Ureter (tissue), 1 donor: ENCODE measurements around the gene CNTNAP5. TPM values are rescaled to one million over a fixed set of nuclear protein-coding genes. Genes with fewer than 3 reads are reported as not detected.

Experiments
- DNase-seq: peaks from one replicate; pipeline ENCODE4 v3.0.0-alpha.2; 2020; ENCODE audit warnings: low spot score
- total RNA-seq: library from RNA; stranded (reverse); gene quantifications from one replicate; pipeline ENCODE4 v1.2.4, GENCODE V29; 2023
- donor health status: DM: yes; HTN: yes; CAD: no.

Gene CNTNAP5
- total RNA-seq, 1 donor from 2014 or later, result 1.5 TPM

GRCh38 chr2:124683536-124684428 lies 658.7 kb downstream of the CNTNAP5 start:
- DNase-seq, result no peak

DNA sequence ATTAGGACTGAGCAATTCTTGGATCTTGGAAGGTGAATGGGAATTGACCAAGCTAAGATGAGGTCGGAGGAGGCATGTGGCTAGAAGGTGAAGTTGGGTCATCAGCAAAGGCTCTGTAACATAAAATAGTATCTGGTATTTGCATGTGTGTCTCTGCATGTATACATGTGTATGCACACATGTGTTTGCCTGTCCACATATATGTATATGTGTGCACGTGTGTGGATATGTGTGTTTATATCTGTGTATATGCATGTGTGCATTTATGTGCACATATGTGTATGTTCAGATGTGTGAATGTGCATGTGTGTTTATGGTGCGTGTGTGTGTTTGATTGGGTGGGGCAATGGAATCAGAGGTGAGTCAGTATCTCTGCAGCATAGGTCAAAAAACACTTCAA lies 664.3 kb downstream of the CNTNAP5 start:
- no peak for DNase-seq

- no peak for DNase-seq
Measured at GRCh38 chr2:124692216-124692615, 667.1 kb downstream of the CNTNAP5 start.

GRCh38 chr2:124692707-124693106 lies 667.6 kb downstream of the CNTNAP5 start:
- DNase-seq, result no peak

- DNase-seq, result no peak
Measured at GRCh38 chr2:124693156-124693555, 668.1 kb downstream of the CNTNAP5 start.

DNA sequence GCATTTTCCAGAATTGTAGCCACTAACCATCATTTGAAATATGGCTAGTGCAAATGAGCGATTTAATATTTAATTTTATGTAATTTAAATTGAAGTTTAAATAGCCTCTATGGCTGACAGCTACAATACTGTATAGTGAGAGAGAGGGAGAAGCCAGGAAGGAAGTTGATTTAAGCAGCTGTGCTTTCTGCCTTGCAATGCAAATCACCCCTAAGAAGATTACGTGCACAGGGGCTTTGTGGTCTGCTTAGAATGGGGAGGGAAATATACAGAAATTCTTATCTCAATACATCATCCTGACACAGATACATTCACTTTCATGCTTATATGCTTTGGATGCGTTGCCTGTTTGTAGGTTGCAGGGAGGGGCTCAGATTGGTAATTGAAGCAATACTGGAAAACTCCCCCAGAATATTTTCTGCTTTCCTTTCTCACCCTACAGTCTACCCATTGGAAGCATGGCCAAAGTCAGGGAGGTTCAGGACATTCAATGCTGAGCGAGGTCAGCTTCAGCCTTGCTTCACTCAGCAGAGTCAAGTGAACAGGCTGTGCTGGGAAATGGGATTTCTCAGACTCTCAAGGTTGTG lies 674.0 kb downstream of the CNTNAP5 start:
- DNase-seq, result no peak

- DNase-seq, result no peak
Measured at GRCh38 chr2:124702777-124703176, 677.7 kb downstream of the CNTNAP5 start.

- DNase-seq, result no peak
Measured at GRCh38 chr2:124704071-124704925, 679.2 kb downstream of the CNTNAP5 start.

DNA sequence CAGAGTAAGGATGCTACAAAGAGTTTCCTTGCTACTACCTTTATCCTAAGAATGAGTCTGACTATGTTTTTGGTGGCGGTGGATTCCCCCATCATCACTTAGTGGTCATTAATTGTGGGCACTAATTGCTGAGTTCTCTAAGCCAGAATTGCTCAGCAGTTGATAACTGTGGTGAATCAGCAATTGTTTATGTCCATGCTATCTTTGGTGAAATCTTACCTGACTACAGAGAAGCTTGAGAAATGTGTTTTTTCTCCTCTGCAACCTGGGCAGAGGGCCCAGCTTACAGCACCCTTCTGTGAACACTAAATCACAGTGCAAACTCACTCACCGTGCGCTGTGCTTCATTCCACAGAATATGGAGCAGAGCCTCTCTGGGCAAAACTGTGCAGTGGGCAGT lies 683.6 kb downstream of the CNTNAP5 start:
- no peak for DNase-seq

- no peak for DNase-seq
Measured at GRCh38 chr2:124713969-124714368, 688.9 kb downstream of the CNTNAP5 start.

DNA sequence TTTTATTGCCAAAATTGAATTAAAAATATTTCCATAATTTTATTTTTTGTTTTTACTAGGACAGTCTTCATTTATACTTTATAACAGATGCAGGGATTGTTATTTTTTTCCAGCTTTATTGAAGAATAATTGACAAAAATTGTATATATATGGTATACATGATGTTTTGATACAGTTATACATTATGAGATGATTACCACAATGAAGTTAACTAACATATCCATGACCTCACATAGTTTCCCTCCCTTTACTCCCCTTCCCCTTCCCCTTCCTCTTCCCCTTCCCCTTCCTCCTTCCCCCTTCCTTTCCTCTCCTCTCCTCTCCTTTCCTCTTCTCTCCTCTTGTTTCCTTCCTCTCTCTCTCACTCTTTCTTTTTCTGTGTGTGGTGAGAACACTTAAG lies 700.1 kb downstream of the CNTNAP5 start:
- no peak for DNase-seq

GRCh38 chr2:124740636-124741035 lies 715.5 kb downstream of the CNTNAP5 start:
- DNase-seq, result no peak

DNA sequence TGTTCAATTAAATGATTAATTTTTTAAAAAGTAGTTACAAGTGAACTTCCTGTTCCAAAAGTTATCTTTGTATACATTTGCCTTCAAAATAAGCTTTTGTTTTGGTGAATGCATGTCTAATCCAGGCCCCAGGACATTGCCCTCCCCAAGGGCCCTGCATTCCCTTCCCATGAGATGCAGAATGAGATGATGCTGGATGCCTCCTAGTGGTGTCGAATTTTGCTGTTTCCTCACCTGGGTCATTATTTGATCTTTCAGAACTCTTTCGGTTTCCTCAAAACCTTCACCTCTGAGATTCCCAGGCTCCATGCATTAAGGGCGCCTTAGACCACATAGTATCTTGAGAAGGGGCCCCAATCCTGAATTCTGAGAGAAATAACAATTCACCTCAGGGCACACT lies 728.8 kb downstream of the CNTNAP5 start:
- no peak for DNase-seq

DNA sequence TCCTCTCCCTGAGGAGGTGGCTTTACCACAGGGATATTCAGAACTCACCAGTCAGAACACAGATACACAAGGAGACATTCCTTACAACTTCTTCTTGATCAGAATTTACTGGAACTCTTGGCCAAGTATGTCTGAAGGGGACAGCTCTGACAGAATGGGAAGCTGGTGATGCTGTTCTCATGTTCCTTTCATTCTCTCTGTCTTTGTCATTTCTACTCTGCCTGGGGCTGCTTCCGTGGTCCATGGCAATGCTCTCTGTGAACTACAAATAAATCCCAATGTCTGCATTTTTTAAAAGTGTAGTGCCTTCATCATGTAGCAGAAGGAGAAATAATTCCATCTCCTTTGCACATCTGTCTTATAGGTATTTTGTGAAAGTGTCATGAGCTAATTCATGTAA lies 730.3 kb downstream of the CNTNAP5 start:
- DNase-seq, result no peak

DNA sequence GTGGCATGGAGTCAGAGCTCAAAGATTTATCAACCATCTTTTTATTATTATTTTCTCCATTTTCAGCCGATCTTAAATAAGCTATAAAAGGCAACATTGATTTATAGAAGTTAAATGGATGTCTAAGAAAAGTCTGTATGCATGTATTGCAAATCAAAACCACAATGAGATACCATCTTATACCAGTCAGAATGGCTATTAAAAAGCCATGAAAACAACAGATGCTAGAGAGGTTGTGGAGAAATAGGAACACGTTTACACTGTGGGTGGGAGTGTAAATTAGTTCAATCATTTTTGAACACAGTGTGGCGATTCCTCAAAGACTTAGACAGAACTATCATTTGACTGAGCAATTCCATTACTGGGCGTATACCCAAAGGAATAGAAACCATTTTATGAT lies 731.0 kb downstream of the CNTNAP5 start:
- DNase-seq, result no peak

DNA sequence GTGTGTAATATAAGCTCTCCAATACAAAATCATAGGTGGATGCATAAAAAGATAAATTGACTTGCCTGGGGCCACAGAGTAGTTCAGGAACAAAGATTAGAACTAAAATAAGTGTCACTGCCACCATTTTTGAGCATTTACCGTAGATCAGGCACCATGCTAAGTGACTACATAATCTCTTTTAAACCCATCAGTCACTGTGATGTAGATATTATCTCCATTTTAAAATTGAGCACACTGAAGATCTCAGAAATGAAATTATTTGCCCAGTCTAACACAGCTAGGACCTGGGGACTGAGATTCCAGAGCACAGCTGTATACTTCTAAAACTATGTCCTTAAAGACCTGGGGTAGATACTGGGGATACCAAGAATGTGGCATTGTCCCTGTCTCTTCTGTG lies 737.3 kb downstream of the CNTNAP5 start:
- DNase-seq, result no peak

- no peak for DNase-seq
Measured at GRCh38 chr2:124763611-124764010, 738.5 kb downstream of the CNTNAP5 start.

GRCh38 chr2:124774781-124775180 lies 749.7 kb downstream of the CNTNAP5 start:
- DNase-seq, result no peak

DNA sequence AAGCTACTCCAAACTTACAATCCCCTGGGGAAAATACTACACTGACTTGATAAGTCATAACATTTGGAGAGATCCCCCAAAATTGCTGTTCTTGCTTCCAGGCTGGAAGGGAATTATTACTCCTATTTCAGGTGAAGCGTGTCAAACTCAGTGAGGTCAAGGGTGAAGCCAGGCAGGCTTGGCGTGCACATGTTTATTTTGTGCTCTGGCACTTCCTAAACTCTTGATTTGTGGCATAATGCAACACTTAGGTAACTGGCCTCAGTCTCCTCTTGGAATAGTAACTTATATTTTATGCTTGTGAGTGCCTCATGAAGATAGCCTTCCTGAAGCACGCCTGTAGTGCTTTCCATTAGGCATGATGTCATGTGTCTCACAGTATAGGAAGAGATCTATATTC lies 751.2 kb downstream of the CNTNAP5 start:
- no peak for DNase-seq

DNA sequence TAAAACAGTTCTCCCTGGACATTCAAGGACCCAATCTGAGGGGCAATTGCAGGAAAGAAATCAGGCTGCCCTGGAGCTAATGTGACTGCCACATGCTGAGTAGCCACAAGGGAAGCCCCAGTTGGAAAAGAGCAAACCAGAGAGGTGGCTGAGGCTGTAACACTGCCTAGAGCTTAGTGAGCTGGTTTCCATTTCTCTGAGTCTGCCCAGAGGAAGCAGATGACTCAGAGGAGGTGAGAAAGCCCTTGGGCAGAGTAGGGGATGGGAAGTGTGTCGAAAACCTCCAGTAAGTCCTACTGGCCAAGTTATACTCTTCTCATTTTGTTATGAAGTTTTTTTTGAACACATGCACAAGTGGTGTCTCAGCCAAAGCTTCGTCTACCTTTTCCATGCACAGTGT lies 753.0 kb downstream of the CNTNAP5 start:
- no peak for DNase-seq

DNA sequence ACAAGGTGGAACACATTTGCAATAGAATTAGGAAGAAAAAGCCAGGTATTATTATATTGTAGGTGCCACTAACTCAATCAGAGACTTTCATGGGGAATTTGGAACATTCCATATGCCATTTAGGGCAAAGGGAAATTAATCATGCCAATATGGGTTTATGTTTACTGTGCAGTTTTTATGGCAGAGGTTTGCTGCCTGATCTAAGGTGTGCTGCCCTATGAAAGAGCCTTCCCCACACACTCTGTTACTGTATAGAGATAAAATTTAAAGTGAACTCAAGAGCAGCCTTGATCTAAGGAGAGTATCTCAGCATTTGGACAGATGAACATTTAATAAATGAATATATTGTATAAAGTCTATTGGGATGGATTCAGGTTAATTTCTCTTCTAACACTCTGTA lies 771.6 kb downstream of the CNTNAP5 start:
- DNase-seq, result no peak

- no peak for DNase-seq
Measured at GRCh38 chr2:124797049-124797448, 772.0 kb downstream of the CNTNAP5 start.

DNA sequence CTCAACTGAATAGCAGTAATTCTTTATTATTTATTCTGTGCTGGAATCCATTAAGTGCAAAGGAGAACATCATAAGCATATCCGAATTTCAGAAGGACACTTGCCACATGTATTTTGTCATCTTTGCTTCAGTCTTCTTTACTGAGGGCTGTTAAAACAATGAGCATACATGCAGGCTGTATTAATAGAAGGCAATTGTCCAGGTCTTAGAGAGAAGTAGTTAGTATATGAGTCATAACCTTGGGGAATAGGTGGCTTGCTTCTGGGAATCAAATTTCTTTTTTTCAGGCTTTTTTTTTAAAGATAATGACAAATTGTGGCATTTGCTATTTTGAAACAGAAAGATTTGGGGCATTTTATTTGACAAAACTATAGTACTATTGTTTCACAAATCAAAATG lies 773.5 kb downstream of the CNTNAP5 start:
- DNase-seq, result no peak
